ENCODE measurements around the gene CAMKMT.

DNA sequence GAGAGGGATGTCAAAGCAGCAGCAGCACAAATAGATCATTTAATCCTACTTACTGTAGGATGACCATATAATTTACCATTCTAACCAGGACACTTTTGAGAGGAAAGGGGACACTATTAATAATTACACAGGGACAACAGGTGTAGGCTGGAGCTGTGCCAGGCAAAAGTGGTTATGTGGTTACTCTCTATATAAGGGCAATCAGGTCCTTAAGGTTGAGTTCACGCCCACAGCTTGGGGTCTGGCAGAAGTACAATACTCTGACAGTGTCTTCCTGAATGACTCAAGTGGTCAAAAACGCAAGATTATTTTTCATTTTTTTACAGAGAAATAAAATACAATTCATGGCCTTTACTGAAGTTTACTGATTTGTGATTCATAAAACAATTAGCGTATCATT, 3.2 kb upstream of the CAMKMT start:
- TF ChIP-seq, protein P1, sequence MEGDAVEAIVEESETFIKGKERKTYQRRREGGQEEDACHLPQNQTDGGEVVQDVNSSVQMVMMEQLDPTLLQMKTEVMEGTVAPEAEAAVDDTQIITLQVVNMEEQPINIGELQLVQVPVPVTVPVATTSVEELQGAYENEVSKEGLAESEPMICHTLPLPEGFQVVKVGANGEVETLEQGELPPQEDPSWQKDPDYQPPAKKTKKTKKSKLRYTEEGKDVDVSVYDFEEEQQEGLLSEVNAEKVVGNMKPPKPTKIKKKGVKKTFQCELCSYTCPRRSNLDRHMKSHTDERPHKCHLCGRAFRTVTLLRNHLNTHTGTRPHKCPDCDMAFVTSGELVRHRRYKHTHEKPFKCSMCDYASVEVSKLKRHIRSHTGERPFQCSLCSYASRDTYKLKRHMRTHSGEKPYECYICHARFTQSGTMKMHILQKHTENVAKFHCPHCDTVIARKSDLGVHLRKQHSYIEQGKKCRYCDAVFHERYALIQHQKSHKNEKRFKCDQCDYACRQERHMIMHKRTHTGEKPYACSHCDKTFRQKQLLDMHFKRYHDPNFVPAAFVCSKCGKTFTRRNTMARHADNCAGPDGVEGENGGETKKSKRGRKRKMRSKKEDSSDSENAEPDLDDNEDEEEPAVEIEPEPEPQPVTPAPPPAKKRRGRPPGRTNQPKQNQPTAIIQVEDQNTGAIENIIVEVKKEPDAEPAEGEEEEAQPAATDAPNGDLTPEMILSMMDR (IDR thresholded peaks at IDR 0.05; ENCODE audit: insufficient read depth, low read length, poor library complexity, severe bottlenecking) = no peak
- TF ChIP-seq EZH2phosphoT487 (conservative IDR thresholded peaks at IDR 0.05; ENCODE audit: low read length) = no peak
